Stimulated activated CD8-positive, alpha-beta memory T cell treated with anti-CD3 and anti-CD28 coated beads, Interleukin-12 subunit alpha, Interleukin-12 subunit beta, amount 100 ng/mL, for 24 hours (primary cell): ENCODE measurements around the gene MGMT.

ENCODE experiments used
- DNase-seq: peaks from one replicate; pipeline ENCODE4 v3.0.0-alpha.2; 2020; ENCODE audit errors: extremely low read depth

MGMT gene

DNA sequence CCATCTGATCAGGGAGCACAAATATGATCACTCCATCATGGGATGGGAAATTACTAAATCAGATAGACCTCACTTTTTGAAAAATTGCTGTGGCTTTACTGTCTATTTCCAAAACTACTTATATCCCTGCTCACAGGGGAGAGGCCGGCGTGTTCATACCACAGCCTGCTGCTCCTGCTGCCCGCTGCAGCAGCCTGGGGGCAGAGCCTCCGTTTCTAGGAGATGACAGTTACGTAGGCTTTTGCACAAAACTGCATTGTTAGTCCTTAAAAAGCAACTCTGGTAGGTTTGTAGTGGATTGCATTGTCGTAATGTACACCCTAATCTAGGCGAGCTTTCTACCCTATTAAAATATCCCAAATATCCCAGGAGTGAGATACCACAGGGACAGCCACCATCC lies 293.4 kb downstream of the MGMT start:
- no peak for DNase-seq

DNA sequence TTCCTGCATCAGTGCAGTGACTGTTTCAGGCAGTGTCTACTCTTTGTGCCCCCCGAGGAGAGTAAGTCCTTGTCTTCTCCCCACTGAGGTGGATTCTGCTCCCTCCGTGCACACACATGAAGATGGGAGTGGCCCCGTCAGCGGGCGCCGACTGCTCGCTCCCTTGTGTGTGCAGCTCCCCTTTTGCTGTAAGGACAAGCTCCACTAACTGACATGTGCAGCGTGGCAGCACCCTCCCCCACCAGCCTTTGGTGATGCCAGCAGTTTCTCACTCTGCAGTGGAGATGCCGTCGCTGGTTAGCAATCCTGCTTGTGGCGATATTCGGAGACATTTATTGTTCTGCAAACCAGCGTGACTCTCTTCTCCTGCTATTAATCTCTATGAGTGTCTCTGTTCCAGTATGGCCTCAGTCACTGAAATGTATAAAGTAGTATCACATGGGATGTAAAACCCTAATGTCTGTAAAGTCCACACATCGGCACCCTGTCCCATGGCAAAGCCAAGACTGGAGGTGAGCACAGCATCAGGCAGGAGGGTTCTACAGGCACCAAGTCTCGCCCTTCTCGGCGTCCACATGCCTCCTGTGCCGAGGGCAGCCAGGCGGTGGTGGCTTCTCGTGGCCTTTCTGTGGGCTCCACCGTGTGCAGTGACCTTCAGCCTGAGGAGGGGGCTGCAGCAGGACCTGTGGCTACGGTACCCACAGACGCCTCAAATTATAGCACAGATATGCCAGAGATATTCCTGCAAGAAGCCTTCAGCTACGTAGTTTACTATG lies 294.3 kb downstream of the MGMT start:
- DNase-seq, result no peak

DNA sequence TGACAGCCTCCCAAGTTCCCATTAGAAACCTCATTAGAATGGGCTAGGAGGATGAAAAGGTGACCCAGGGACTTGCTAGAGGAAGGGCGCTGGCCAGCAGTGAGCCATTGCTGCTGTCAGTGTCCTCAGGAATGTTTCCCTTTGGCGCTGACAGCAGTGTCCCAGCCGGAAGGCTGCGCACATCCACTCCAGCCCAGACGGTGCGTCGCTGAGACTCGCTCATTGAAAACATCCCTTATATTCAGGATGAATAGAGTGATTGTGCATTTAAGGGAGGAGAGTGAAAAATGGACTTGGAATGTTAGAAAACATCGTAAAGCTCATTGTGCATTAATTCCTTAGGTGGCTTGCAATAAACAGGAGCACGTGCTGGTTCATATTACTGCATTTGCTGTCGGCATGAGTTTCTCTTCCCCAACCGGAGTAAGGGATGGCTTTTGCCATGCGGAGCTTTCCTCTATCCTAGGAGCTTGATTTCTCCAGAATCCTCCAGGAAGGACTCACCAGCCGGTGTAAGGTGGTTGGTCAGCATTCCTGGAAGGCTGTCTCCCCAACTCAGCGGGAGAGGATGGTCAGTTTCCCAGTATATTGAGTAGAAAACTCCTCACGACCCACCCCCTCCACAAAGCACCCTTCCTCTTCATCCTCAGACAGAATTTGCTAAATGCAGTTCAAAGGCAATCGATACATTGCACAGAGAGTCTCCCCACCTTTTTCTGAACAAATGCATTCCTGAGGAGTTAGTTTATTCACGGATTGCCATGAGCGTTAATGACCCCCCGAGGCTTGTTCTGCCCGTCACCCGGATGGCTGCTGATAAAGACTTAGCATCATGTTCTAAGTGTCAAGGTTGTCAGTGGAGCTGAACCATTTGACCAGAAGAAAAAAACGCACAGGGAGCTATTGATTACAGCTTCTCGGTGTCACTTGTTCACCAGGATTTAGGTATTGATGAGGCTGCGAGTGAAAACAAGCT lies 295.2 kb downstream of the MGMT start:
- DNase-seq, result no peak

DNA sequence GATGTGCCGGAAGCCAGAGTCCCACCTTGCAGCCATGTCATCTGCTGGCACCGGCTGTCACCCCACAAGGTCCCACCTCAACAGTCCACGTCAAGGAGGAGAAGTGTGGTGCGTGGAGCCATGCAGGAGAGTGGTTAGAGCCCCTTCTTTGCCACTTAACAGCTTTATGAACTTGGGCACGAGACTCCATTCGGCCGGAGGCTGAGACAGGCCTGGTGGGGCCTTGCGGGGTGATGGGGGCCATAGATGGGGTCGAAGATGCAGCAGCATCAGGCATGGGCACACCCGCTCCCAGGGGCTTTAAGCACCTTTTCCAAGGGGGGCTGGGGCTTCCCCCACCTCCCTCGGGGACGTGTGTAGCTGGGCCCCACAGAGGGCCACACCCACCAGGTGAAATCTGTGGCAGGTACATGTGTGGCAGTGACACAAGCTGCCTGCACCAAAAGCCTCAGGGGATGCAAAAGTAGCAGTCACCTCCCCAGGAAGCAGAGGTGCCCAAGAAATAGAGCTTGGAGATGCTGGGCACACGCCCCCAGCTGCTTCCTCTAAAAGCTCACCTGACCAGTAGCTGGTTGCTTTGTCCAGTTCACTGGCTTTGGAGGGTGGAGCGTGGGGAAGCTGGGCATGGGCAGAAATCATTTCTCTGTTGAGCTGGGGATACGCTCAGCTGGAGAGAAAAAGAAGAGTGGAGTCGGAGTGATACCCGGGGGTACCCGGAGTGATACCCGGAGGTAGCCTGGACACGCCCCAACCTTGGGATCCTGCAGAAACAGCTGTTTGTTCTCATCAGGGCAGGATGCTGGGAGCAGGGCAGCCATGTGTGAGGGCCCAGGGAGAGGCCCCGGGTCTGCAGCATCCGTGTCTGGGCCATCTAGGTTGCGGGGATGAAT lies 297.2 kb downstream of the MGMT start:
- no peak for DNase-seq

DNA sequence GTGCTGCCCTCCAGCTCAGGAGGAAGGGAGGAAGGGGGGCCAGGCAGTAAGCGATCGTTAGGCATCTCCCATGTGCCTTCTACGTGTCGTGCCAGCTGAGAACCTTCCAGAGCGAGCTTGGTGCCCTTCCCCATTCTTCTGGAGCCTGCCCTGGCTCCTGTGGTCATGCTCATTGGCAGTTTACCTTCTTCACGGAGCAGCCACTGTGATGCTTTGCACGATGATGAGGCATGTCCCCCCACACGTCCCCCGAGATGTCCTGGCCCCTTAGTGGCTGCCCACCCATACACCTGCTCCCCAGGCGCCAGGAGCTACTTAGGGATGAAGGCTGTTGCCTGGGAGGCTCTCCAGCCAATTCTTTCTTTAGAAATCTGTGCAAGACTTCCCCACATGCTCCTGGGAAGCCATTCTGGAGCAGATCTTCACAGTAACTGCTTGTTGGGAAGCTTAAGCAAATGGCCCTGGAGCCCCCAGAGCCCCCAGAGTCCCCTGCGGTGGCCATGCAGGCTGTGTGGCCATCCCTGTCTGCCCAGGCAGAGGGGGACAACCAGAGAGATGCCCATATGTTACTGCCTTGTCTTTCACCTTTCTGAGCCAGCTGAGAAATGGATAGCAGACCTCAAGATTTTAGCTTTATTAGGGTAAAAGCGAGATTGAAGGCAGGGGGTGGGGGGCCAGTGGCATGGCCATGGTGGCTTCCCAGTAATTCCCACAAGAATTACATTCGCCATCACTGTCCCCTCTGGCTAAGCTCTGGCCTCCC lies 298.0 kb downstream of the MGMT start:
- no peak for DNase-seq

DNA sequence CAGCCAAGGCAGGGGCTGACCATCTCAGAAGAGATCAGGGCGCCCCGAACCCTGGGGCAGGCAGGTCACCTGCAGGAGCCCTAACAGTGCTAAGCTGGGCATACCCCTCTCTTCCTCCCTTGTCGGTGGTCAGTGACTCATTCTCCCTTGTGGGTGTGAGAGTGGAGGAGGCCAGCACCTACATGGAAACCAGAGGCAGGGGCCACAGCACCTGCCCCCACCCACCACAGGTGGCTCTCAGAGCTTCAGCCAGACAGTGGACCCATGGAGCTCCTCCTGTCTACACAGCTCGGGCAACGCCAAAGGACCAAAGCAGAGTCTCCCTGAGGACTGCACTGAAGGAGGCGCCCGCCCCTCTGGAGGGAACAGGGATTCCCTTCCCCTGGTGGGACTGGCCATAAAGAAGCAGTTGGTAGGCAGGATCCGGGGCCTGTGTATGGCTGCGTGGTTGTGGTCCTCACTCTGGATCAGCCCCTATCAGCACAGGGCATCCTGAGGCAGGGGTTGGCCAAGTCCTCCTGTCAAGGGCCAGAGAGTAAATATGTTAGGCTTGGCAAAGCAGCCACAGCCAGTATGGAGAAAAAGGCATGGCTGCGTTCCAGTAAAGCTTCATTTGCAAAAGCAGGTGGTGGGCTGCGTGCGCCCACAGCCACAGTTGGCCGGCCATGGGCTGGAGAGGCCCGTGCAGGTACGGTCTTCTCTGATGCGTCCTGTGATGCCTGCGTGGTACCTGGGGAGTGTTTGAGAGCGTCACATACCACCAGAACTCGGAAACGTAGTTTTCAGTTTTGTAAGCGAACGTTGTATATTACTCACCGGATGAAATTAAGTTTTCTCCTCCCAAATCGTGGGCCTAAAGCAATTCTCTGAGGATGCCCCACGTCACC lies 298.9 kb downstream of the MGMT start:
- no peak for DNase-seq

DNA sequence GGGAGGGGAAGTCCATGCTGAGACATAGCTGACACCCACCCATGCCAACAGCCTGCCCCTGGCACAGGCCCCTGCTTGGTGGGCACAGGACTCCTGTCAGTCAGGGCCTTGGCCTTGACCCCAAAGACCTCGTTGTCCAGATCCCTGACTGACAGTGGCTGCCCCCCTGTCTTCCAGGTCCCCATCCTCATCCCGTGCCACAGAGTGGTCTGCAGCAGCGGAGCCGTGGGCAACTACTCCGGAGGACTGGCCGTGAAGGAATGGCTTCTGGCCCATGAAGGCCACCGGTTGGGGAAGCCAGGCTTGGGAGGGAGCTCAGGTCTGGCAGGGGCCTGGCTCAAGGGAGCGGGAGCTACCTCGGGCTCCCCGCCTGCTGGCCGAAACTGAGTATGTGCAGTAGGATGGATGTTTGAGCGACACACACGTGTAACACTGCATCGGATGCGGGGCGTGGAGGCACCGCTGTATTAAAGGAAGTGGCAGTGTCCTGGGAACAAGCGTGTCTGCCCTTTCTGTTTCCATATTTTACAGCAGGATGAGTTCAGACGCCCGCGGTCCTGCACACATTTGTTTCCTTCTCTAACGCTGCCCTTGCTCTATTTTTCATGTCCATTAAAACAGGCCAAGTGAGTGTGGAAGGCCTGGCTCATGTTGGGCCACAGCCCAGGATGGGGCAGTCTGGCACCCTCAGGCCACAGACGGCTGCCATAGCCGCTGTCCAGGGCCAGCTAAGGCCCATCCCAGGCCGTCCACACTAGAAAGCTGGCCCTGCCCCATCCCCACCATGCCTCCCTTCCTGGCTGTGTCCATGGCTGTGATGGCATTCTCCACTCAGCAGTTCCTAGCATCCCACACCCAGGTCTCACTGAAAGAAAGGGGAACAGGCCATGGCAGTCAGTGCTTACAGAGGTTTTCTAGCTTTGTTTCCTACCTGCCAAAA lies 299.8 kb downstream of the MGMT start:
- no peak for DNase-seq

DNA sequence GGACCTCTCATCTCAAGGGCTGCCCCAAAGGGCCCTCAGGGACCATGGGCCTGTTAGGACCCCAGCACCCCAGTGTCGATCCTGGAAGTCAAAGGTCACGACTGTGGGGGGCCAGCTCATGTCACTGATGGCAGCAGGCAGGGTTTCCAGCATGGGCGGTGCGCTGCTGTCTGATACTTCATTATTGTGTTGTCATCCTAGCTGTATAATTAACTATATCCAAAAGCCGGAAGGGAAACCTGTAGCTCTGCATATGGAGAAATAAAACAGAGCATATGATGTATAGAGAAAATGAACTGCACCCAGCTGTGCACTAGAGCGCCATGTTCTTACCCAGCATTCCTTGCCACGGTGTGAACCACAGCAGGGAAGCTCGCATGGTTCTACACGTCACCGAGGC lies 300.7 kb downstream of the MGMT start:
- DNase-seq, result no peak

DNA sequence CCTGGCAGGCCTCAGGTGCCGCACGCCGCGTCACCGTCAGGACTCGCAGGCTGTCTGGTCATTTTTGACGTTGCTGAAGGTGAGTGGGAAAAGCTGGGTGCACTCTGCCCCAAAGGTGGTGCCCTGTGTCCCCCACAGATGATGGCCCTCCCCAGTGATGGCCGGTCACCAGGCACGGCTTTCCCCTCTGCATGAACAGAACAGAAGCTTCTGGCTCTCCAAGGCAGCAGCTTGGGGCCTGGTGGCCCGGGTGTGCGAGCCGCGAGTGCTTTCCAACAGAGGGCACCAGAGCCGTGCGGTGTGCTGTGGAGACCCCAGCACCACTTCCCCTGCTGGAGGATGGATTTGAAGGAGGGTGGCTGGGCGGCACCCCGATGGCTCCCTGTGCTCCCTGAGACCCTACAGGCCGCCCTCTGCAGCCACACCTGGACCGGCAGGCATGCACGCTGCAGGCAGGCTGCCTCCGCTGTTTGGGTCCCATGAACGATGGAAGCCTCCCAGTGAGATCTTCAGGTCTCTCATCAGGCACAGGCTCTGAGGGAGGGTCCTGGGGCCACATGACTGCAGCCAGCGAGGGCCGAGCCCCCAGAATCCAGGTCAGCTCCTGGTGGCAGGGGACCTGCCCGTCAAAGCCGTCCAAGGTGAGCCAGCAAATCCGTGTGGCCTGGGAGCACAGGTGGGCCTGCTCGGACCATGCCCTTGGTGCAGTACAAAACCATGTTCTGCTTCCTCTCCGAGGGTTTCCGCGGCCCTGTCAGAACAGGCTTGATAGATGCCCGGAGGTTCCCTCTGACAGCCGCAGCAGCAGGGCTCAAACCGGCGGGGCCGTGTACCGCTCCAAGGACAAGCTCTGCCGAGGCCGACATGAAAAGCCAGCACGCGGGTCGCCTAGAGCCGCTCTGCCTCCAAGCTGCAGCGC lies 301.7 kb downstream of the MGMT start:
- DNase-seq, result no peak

DNA sequence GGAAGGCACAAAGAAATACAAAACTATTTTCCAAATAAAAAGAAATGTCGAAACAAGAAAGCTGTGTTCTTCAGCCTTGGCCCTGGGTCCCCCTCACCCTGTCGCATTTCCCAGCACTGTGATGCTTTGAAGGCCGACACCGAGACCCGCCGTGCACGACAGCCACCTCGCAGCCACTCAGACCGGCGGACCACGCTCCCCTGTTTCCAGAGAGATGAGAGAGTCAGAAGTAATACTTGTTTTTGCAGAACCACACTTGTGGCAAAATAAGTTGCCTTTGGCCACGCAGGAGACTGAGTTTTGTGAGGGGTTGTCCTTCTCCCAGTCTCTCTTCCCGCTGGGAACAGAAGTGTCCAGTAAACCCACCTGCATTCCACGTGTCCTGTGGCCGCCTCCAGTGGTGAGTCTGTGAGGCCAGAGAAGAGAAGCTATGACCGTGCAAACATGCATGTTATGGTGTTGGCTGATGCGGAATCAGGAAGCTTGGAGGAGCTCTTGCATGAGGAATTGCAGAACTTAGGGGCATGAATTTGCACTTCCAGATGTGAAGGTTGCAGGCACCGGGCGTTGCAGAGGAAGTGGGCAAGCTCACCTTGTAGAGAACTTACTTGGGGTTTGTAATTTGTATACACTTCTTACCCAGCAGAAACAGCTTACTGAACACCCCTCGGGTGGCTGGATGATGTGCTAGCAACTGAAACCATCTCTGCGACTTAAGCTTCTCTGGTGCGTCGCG lies 302.5 kb downstream of the MGMT start:
- no peak for DNase-seq

DNA sequence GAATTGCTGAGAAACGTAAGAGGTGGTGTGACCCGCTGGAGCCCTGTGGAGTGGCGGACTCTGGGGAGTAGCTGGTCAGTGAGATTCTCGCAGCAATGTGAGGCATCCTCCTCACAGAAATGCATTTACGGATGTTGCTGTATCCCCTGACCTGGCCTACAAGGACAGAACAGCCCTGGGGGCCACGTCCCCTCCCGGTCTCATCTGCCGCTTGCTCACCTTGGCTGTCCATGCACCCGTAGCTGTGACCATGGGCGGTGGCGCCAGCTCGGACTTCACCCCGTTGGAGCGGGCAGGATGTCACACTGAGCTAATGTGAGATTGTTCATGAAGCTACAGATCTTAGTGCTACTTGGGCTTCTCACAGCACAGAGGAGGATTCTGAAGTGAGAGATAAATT lies 303.2 kb downstream of the MGMT start:
- DNase-seq, result no peak

DNA sequence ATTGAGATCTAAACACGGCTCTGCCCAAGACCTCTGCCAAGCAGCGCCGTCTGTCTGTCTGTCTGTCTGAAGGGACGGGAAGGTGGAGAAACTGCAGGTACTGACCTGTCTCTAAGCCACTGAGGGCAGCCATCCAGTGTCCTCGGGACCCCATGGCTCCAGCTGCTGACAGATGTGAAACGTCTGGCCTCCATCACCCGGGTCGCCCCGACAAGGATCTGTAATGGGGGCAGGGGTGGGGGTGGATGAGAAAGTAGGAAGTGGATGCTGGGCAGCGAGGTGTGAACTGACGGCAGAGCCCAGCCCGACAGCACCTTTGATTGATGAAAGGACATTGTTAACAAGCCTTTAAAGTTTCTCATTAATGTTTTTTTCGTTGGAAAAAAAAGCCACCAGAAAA lies 304.0 kb downstream of the MGMT start:
- no peak for DNase-seq

DNA sequence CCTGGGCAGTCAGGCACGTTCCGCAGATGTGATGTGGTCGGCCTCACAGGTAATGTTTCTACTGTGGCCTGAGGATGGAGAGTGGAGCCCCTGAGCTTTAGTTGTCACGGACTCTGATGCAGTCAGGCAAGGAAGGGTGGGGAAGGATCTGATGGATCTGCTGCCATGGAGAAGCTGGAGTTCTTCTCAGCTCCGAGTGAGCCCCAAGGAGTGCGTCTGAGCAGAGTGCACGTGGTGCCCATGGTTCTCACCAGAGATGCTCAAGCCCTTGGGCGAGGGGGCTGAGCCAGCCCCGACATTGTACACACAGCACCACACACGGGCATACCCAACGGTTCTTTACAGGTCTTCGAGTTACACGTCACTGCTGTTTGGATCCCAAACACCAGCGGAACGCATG lies 304.5 kb downstream of the MGMT start:
- DNase-seq, result no peak

DNA sequence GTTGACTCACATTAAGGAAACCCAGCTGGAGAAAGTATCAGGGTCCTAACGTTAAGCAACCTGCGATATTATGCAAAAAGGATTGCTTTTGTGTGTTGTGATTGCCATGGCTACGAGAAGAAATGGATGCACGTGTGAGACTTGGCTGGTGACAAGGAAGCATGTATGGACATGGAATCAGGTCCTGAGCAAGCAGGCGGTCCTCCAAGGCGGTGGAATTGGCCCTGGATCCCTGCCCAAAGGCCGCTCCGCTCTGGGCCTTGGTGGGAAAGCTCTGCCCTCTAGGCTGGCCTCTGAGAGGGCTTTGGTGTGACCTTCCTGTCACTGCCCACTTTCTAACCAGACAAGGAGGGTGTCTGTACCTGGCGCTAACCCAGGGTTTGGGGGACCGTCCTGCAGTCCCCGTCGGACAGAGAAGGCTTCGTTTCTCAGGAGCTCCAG lies 305.0 kb downstream of the MGMT start:
- DNase-seq, result no peak

DNA sequence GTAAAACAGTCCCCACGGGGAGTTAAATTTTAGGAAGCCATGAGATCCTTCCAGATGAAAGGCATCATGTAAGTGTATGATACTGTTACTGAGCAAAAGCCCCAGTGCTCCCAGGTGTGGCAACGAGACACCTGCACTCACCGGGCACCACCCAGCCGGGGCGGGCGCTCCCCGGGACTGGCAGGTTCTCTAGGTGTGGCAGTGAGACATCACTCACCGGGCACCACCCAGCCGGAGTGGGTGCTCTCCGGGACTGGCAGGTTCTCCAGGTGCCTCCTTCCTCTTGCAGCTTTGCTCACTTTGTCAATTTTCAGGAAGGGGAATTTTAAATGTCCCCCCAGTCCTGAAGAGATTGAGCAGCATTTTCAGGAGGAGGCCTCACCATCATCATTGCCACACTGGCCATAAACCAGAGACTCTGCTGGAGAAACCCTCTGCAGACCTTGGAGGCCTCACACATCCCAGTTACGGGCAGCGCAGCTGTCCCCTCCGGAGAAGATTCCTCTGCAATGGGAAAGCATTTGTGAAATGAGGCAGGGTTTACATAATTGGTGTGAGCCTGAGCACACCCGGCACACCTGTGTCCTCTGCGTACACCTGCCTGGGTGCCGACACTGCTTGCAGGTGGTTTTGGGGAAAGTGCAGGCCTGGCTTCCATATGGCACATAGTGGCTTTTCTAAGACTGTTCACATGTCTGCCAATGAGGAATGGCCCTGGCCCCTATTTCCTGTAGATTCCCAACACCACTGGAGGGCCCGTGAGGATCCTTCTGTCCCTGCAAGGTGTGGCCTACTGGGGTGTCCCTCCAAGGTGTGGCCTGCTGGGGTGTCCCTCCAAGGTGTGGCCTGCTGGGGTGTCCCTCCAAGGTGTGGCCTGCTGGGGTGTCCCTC lies 305.7 kb downstream of the MGMT start:
- DNase-seq, result no peak

DNA sequence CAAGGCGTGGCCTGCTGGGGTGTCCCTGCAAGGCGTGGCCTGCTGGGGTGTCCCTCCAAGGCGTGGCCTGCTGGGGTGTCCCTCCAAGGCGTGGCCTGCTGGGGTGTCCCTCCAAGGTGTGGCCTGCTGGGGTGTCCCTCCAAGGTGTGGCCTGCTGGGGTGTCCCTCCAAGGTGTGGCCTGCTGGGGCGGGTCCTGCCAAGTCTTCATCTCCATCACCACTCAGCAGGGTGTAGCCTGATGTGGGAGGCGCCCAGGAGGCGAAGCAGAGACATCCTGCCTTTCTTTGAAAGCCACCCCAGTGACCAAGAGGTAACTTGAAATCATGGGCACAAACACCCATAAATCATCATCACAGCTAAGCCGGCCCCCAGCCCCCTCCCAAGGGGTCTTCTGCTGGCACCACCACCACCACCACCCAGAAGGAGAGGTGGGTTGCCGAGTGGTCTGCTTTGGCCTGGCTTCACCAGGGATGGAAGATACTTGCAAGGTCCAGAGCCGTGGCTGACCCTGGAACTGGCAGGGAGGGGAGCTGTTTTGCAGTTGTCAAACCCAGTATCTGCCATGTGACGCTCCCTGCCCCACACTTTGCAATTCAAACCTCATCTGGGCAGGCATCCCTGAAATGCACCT lies 306.4 kb downstream of the MGMT start:
- DNase-seq, result no peak
